ENCODE measurements around the gene SLC17A1. TPM values are rescaled to one million over a fixed set of nuclear protein-coding genes. Genes with fewer than 3 reads are reported as not detected.

The SLC17A1 gene
- total and polyA plus RNA-seq, 2 of the 13 experiments (the other 11 are each of a cell fraction or from before 2014, with no cell fraction given): 0.09 to 2.1 TPM

- TF ChIP-seq HMGXB4 (CRISPR knock-in tag; IDR thresholded peaks at IDR 0.05; ENCODE audit: borderline replicate concordance in 1 of 2, low read depth in 1 of 2) (peak in 1 of 2 experiments; percentile 55; a peak in 2 of 4 replicates), ZNF33A (CRISPR knock-in tag; IDR thresholded peaks at IDR 0.05; ENCODE audit: borderline replicate concordance) (peak; percentile 54; the same call in 1 of the 2 replicates), FOXP4 (CRISPR knock-in tag; IDR thresholded peaks at IDR 0.05) (peak; percentile 68), ZNF280D (CRISPR knock-in tag; IDR thresholded peaks at IDR 0.05) (peak; percentile 73), SKIL (CRISPR knock-in tag; IDR thresholded peaks at IDR 0.05; ENCODE audit: borderline replicate concordance) (no peak), ZNF136 (CRISPR knock-in tag; IDR thresholded peaks at IDR 0.05; ENCODE audit: low read depth) (0 out of 2 replicates have a peak, but pooled peaks have one; percentile 15), TERF1 (CRISPR knock-in tag; IDR thresholded peaks at IDR 0.05) (no peak), GPN1 (CRISPR knock-in tag; IDR thresholded peaks at IDR 0.05; ENCODE audit: borderline replicate concordance) (no peak), FOXP1 (IDR thresholded peaks at IDR 0.05) (no peak), FOXP1 (CRISPR knock-in tag; IDR thresholded peaks at IDR 0.05) (peak; percentile 35; the same call in 1 of the 2 replicates), POLR2A (IDR thresholded peaks at IDR 0.05; ENCODE audit: insufficient read depth in 1 of 2, low read depth in 2 of 2, low read length in 2 of 2) (peak in 1 of 2 experiments; percentile 45; a peak in 1 of 4 replicates), ZNF709 (CRISPR knock-in tag; IDR thresholded peaks at IDR 0.05) (peak; percentile 47; the same call in 1 of the 2 replicates), ZNF83 (CRISPR knock-in tag; IDR thresholded peaks at IDR 0.05; ENCODE audit: borderline replicate concordance) (0 out of 2 replicates have a peak, but pooled peaks have one; percentile 39), HOXA3 (CRISPR knock-in tag; IDR thresholded peaks at IDR 0.05) (peak; percentile 38; the same call in 1 of the 2 replicates), ZNF24 (IDR thresholded peaks at IDR 0.05) (no peak), ZNF567 (CRISPR knock-in tag; IDR thresholded peaks at IDR 0.05; ENCODE audit: borderline replicate concordance) (0 out of 2 replicates have a peak, but pooled peaks have one; percentile 21), ZNF292 (CRISPR knock-in tag; IDR thresholded peaks at IDR 0.05; ENCODE audit: borderline replicate concordance, low read depth) (peak; percentile 81; the same call in 1 of the 2 replicates)
Measured at GRCh38 chr6:25835442-25836283, 3.8 kb upstream of the SLC17A1 start (continued).

All from HepG2 (cell line).